ENCODE results near the gene PPP3CA. TPM values are rescaled to one million over a fixed set of nuclear protein-coding genes. Genes with fewer than 3 reads are reported as not detected.

PPP3CA gene
- total RNA-seq, 1 donor from 2014 or later, result 16.7 TPM

DNA sequence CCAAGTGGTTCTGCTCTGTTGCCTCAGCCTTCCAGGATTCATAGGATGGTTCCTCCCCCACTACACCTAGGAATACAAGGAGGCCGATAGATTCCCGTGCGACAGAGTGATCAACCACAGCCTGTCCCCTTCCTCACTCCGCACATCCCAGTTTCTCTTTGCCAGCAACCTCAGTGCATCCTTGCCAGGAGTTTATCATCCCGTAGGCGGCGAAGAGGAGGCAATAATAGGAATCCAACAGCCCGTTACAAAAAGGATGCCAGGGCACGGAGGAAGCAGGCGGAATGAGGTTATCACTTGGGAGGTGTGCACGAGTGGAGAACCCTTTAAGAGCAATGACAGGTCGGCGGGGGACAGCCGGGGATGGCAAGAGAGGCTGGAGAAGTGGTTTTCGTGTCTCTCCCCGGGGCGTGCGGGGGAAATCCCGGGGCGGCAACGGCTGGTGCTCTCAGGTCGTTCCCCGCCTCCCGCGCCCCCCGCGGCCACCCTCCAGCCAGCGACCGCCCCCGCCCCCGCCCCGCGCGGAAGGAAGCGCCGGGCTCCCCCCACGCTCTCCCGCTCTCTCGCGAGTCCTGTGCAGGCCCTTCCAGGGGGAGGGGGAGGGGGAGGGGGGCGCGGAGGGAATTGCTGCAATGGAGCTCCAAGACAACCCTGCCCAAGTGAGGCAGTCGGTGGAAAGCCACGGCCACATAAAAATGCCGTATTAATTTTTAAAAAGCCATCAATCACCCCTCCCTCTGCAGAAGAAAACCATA lies 1.6 kb downstream of the PPP3CA start:
- H3K9me3 ChIP-seq (replicated peaks), result no peaks in the 10 kb centered on the region
- TF ChIP-seq, protein P1, sequence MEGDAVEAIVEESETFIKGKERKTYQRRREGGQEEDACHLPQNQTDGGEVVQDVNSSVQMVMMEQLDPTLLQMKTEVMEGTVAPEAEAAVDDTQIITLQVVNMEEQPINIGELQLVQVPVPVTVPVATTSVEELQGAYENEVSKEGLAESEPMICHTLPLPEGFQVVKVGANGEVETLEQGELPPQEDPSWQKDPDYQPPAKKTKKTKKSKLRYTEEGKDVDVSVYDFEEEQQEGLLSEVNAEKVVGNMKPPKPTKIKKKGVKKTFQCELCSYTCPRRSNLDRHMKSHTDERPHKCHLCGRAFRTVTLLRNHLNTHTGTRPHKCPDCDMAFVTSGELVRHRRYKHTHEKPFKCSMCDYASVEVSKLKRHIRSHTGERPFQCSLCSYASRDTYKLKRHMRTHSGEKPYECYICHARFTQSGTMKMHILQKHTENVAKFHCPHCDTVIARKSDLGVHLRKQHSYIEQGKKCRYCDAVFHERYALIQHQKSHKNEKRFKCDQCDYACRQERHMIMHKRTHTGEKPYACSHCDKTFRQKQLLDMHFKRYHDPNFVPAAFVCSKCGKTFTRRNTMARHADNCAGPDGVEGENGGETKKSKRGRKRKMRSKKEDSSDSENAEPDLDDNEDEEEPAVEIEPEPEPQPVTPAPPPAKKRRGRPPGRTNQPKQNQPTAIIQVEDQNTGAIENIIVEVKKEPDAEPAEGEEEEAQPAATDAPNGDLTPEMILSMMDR (IDR thresholded peaks at IDR 0.05; ENCODE audit: borderline replicate concordance), result peak; percentile 10
- peaks cover 49% of the 10 kb centered on the region for H3K4me1 ChIP-seq
- H3K36me3 ChIP-seq, result no peaks in the 10 kb centered on the region
- intact Hi-C loops (cut with micrococcal nuclease), result loop anchor here (10.0 kb wide), 1 partner anchor 151 kb away; no protein-coding TSS in a partner anchor
- no peaks in the 10 kb centered on the region for H3K27me3 ChIP-seq (ENCODE audit: low read depth)
- H3K4me3 ChIP-seq, result peak overlapping the region; percentile 93
- peak overlapping the region; percentile 98 for H3K27ac ChIP-seq (replicated peaks)
- DNase-seq, result peak; percentile 74

DNA sequence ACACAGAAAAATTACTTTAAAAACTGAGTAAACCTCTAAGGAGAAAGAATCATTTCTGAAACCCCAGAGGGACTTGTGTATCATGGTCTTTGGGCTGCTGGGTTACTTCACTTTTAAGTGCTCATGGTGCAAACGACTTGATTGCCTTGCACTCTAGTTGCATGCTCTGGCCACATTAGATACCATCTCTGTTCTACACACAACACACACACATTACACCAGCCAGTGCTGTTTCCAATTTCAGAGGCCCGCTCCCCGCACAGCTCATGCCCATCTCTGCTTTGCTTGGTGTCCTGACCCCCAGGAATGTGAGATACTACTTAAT lies 2.1 kb downstream of the PPP3CA start:
- H3K4me1 ChIP-seq, result peaks cover 49% of the 10 kb centered on the region
- H3K27ac ChIP-seq (replicated peaks), result peak overlapping the region; percentile 98
- no peak for DNase-seq

DNA sequence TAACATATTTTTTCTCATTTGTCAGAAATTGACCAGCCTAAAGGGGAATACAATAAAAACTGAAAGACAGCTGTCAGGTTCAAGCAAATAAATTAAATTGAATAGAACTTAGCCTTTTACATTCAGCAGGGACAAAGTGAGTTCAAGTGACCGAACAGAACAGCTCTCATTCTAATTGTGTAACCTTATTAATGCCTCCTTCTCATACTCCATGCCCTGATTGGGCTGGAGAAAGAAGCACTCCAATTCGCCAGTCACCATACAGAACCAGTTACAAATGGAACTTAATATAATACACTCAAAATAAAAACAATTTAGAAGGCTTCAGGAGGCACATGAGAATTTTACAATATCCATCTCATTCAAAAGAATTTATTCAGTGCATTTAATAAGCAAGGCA lies 8.0 kb downstream of the PPP3CA start:
- Histone ChIP-seq H3K27ac (replicated peaks) (no peak overlapping the region), H3K27me3 (ENCODE audit: low read depth) (no peaks in the 10 kb centered on the region), H3K4me1 (peaks cover 32% of the 10 kb centered on the region), H3K9me3 (replicated peaks) (no peaks in the 10 kb centered on the region), H3K36me3 (no peaks in the 10 kb centered on the region), H3K4me3 (no peak overlapping the region)
- no peak for DNase-seq
- intact Hi-C loops (cut with micrococcal nuclease), result no loop called here
- TF ChIP-seq, protein P1 (IDR thresholded peaks at IDR 0.05; ENCODE audit: borderline replicate concordance), result no peak

More for the DNA sequence above, 2.1 kb downstream of the PPP3CA start:
- intact Hi-C loops (cut with micrococcal nuclease), result loop anchor here (10.0 kb wide), 1 partner anchor 150 kb away; no protein-coding TSS in a partner anchor
- Histone ChIP-seq H3K9me3 (replicated peaks) (no peaks in the 10 kb centered on the region), H3K27me3 (ENCODE audit: low read depth) (no peaks in the 10 kb centered on the region), H3K4me3 (peak overlapping the region; percentile 93), H3K36me3 (no peaks in the 10 kb centered on the region)
- TF ChIP-seq, protein P1 (IDR thresholded peaks at IDR 0.05; ENCODE audit: borderline replicate concordance), result no peak

DNA sequence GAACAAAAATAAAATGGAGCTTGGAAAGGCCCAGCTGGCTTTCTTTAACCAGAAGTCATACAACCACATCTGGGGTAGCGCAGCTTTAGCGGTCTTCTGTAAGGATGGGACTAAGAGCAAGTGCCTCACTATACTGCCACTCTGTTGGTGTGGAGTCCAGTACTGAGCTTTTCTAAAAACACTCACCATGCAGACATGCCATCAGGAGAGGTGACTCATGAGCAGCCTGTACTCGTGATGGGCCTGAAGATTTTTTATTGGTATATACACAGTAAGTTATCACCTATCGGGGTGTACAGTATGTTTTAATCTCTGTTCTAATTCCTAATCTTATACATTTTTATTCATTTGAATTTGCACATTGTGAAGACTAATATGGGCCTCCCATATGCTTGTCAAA lies 9.6 kb downstream of the PPP3CA start:
- no peak overlapping the region for H3K27ac ChIP-seq (replicated peaks)
- no peaks in the 10 kb centered on the region for H3K36me3 ChIP-seq
- no peak overlapping the region for H3K4me3 ChIP-seq
- TF ChIP-seq, protein P1 (IDR thresholded peaks at IDR 0.05; ENCODE audit: borderline replicate concordance), result no peak
- H3K4me1 ChIP-seq, result peaks cover 31% of the 10 kb centered on the region
- intact Hi-C loops (cut with micrococcal nuclease), result no loop called here
- DNase-seq, result no peak
- H3K9me3 ChIP-seq (replicated peaks), result no peaks in the 10 kb centered on the region
- H3K27me3 ChIP-seq (ENCODE audit: low read depth), result no peaks in the 10 kb centered on the region

DNA sequence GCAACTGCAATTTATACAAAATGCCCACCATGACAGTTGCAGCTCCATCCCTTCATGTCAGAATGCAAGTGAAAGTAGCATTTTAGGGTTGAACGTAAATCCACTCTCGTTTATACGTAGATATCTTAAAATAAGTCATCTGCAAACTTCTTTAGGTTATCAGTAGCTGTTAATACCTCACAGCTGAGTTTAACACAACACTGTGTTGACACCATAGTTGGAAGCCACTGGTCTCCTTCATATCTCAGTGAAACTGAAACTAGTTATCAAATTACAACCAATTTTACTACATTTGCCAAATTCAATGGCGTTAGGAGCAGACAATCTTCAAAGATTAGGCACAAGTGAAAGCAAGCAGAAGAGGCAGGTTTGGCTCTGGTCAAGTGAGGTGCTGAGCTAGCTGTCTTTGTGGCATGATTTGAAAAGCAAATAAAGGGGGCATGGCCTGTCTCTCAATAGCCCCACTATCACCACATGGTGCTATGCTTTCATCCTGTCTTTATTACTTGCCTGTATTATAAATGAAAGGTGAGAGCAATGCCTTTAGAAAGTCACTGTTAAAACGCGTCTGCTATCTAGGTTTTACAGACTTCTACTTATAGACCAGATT lies 12.3 kb downstream of the PPP3CA start:
- Histone ChIP-seq H3K4me1 (peaks cover 46% of the 10 kb centered on the region), H3K9me3 (replicated peaks) (no peaks in the 10 kb centered on the region), H3K27ac (replicated peaks) (no peak overlapping the region), H3K27me3 (ENCODE audit: low read depth) (no peaks in the 10 kb centered on the region), H3K36me3 (no peaks in the 10 kb centered on the region), H3K4me3 (no peak overlapping the region)
- DNase-seq, result no peak
- intact Hi-C loops (cut with micrococcal nuclease), result no loop called here
- TF ChIP-seq, protein P1 (IDR thresholded peaks at IDR 0.05; ENCODE audit: borderline replicate concordance), result no peak
